BLaER1 treated with 17β-estradiol and CSF1 and Interleukin-3, amounts not matched to agents 10 nM and 100 nM (cell line): ENCODE data around the gene FADS3.

Experiments
- H3K27ac ChIP-seq, 11 experiments: shearing (Covaris generic); formaldehyde crosslinking; 2 replicates each; pipeline ENCODE4 v1.8.1; 2022
- H3K27me3 ChIP-seq, 11 experiments: shearing (Covaris generic); formaldehyde crosslinking; 2 replicates each; pipeline ENCODE4 v1.8.1; 2022
- H3K36me3 ChIP-seq, 11 experiments: shearing (Covaris generic); formaldehyde crosslinking; 2 replicates each; pipeline ENCODE4 v1.8.1; 2022
- H3K4me1 ChIP-seq, 10 experiments: shearing (Covaris generic); formaldehyde crosslinking; 2 replicates each; pipeline ENCODE4 v1.8.1; 2022
- H3K4me2 ChIP-seq, 11 experiments: shearing (Covaris generic); formaldehyde crosslinking; 2 replicates each; pipeline ENCODE4 v1.8.1; 2022
- H3K4me3 ChIP-seq, 10 experiments: shearing (Covaris generic); formaldehyde crosslinking; 2 replicates each; pipeline ENCODE4 v1.8.1; 2022
- H3K9ac ChIP-seq, 11 experiments: shearing (Covaris generic); formaldehyde crosslinking; 2 replicates each; pipeline ENCODE4 v1.8.1; 2022
- H3K9me3 ChIP-seq, 11 experiments: shearing (Covaris generic); formaldehyde crosslinking; replicated peaks in 1 of 11; 2 replicates each; pipeline ENCODE4 v1.8.1; 2022
- H4K20me1 ChIP-seq, 11 experiments: shearing (Covaris generic); formaldehyde crosslinking; 2 replicates each; pipeline ENCODE4 v1.8.1; 2022
- Cebpa-rat ChIP-seq, 11 experiments: shearing (Covaris generic); IDR thresholded peaks; 2 replicates each; pipeline ENCODE4 v1.8.1; 2022

Gene FADS3

GRCh38 chr11:61880031-61880430, 11.3 kb downstream of the FADS3 start:
- peak overlapping the region; percentile 45 to 84 (median 79); a peak in 21 of 22 replicates for H3K27ac ChIP-seq
- peaks cover 37 to 72% (median 50%) of the 10 kb centered on the region in 10 experiments for H3K4me1 ChIP-seq
- peak overlapping the region; percentile 20 to 83 (median 72) for H3K9ac ChIP-seq
- no peaks in the 10 kb centered on the region for H3K9me3 ChIP-seq
- H4K20me1 ChIP-seq: peaks cover 0 to 24% (median 0%) of the 10 kb centered on the region in 11 experiments; a peak in 7 of 22 replicates
- TF ChIP-seq Cebpa-rat (IDR thresholded peaks at IDR 0.05): no peak
- peak overlapping the region in 9 of 10 experiments; percentile 10 to 67 (median 58); a peak in 17 of 20 replicates for H3K4me3 ChIP-seq
- peaks cover 0 to 52% (median 6%) of the 10 kb centered on the region in 11 experiments; a peak in 12 of 22 replicates for H3K36me3 ChIP-seq
- no peaks in the 10 kb centered on the region for H3K27me3 ChIP-seq
- H3K4me2 ChIP-seq: peak overlapping the region; percentile 76 to 100 (median 93)

DNA sequence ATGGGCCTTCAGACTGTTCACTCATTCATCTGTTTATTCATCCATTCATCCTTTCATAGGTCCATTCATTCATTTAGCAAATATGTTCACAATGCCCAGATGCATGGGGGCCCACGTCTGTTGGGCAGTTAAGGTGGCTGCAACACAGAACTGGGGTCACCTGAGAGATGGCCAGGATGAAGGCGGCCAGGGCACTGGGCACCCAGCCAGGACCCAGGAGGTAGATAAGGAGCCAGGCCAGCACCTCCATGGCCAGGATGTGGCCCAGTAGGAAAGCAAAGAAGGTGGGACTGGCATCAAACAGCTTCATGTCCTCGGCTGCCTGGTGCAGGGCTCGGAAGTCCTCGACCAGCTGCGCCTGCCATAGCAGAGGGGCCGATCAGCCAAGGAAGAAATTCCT, 12.2 kb downstream of the FADS3 start:
- peaks cover 0 to 50% (median 6%) of the 10 kb centered on the region in 11 experiments; a peak in 12 of 22 replicates for H3K36me3 ChIP-seq
- H3K4me1 ChIP-seq: peaks cover 37 to 67% (median 51%) of the 10 kb centered on the region in 10 experiments
- peak overlapping the region in 9 of 11 experiments; percentile 40 to 83 (median 73); a peak in 15 of 22 replicates for H3K9ac ChIP-seq
- H3K4me3 ChIP-seq: peak overlapping the region in 8 of 10 experiments; percentile 49 to 67 (median 58); a peak in 16 of 20 replicates
- H3K4me2 ChIP-seq: peak overlapping the region; percentile 76 to 100 (median 93); a peak in 20 of 22 replicates
- TF ChIP-seq Cebpa-rat (IDR thresholded peaks at IDR 0.05): no peak
- H3K27ac ChIP-seq: peak overlapping the region in 8 of 11 experiments; percentile 75 to 84 (median 80); a peak in 15 of 22 replicates
- no peaks in the 10 kb centered on the region for H3K9me3 ChIP-seq
- no peaks in the 10 kb centered on the region for H3K27me3 ChIP-seq
- peaks cover 0 to 17% (median 0%) of the 10 kb centered on the region in 11 experiments; a peak in 5 of 22 replicates for H4K20me1 ChIP-seq

- no peak for TF ChIP-seq Cebpa-rat (IDR thresholded peaks at IDR 0.05)
- H3K4me2 ChIP-seq: no peak overlapping the region
- no peak overlapping the region for H3K4me3 ChIP-seq
- no peaks in the 10 kb centered on the region for H3K9me3 ChIP-seq
- peaks cover 0 to 24% (median 9%) of the 10 kb centered on the region in 11 experiments; a peak in 12 of 22 replicates for H4K20me1 ChIP-seq
- peaks cover 40 to 69% (median 58%) of the 10 kb centered on the region in 10 experiments for H3K4me1 ChIP-seq
- H3K27ac ChIP-seq: no peak overlapping the region
- H3K36me3 ChIP-seq: peaks cover 0 to 58% (median 6%) of the 10 kb centered on the region in 11 experiments; a peak in 12 of 22 replicates
- no peak overlapping the region for H3K9ac ChIP-seq
- H3K27me3 ChIP-seq: no peaks in the 10 kb centered on the region
These were observed 15.6 kb downstream of the FADS3 start for GRCh38 chr11:61875698-61876097.

- H3K4me1 ChIP-seq: peaks cover 40 to 69% (median 58%) of the 10 kb centered on the region in 10 experiments
- no peak overlapping the region for H3K4me2 ChIP-seq
These were observed 16.5 kb downstream of the FADS3 start for GRCh38 chr11:61874853-61875252.

GRCh38 chr11:61874377-61874809, 17.0 kb downstream of the FADS3 start:
- no peaks in the 10 kb centered on the region for H3K9me3 ChIP-seq
- peak overlapping the region in 4 of 11 experiments; percentile 12 to 99 (median 30); a peak in 3 of 22 replicates for H3K4me2 ChIP-seq
- peaks cover 0 to 58% (median 6%) of the 10 kb centered on the region in 11 experiments; a peak in 12 of 22 replicates for H3K36me3 ChIP-seq
- peaks cover 0 to 37% (median 22%) of the 10 kb centered on the region in 11 experiments; a peak in 17 of 22 replicates for H4K20me1 ChIP-seq
- no peak overlapping the region for H3K4me3 ChIP-seq
- H3K27me3 ChIP-seq: no peaks in the 10 kb centered on the region
- no peak overlapping the region for H3K27ac ChIP-seq
- TF ChIP-seq Cebpa-rat (IDR thresholded peaks at IDR 0.05): no peak
- H3K4me1 ChIP-seq: peaks cover 40 to 69% (median 58%) of the 10 kb centered on the region in 10 experiments
- H3K9ac ChIP-seq: no peak overlapping the region

More at GRCh38 chr11:61874853-61875252, 16.5 kb downstream of the FADS3 start:
- H3K9ac ChIP-seq: no peak overlapping the region
- peaks cover 0 to 58% (median 6%) of the 10 kb centered on the region in 11 experiments; a peak in 12 of 22 replicates for H3K36me3 ChIP-seq
- no peaks in the 10 kb centered on the region for H3K9me3 ChIP-seq
- H3K4me3 ChIP-seq: no peak overlapping the region
- no peak overlapping the region for H3K27ac ChIP-seq
- no peak for TF ChIP-seq Cebpa-rat (IDR thresholded peaks at IDR 0.05)
- H3K27me3 ChIP-seq: no peaks in the 10 kb centered on the region
- H4K20me1 ChIP-seq: peaks cover 0 to 33% (median 18%) of the 10 kb centered on the region in 11 experiments; a peak in 16 of 22 replicates

GRCh38 chr11:61873588-61874376, 17.6 kb downstream of the FADS3 start:
- TF ChIP-seq Cebpa-rat (IDR thresholded peaks at IDR 0.05): no peak
- Histone ChIP-seq H3K27ac (no peak overlapping the region), H4K20me1 (peaks cover 0 to 44% (median 28%) of the 10 kb centered on the region in 11 experiments; a peak in 17 of 22 replicates), H3K9ac (no peak overlapping the region), H3K4me2 (peak overlapping the region in 9 of 11 experiments; percentile 84 to 99 (median 95); a peak in 12 of 22 replicates), H3K27me3 (no peaks in the 10 kb centered on the region), H3K9me3 (no peaks in the 10 kb centered on the region), H3K4me1 (peaks cover 43 to 69% (median 58%) of the 10 kb centered on the region in 10 experiments), H3K4me3 (no peak overlapping the region), H3K36me3 (peaks cover 0 to 52% (median 8%) of the 10 kb centered on the region in 11 experiments; a peak in 12 of 22 replicates)

DNA sequence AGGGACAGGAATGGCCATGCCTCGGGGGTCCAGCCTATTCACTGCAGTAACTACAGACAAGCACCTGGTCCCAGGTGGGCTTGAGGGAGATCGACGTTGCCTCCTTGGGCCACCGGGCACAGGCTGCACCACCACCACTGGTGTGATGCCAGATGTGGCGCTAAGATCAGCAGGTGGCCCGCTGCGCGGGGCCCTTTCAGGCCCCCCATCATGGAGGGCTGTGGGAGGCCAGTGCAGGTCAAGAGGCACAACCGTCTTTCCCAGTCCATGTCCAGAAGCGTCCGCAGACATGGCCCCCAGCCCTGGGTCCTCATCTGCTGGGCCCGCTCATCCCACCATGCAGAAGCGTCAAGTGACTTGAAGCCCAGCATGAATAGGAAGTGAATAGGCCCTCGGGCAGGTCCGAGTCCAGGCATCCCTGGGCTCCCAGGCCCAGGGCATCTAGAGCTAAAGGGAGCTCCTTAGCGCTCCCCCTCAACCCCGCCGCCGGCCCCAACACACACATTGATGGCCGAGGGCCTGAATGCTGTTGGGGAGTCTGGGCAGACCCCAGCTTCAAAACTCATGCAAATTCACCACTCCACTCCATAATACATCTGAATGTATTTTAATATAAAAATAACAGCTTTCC, 18.3 kb downstream of the FADS3 start:
- Histone ChIP-seq H4K20me1 (peaks cover 0 to 47% (median 27%) of the 10 kb centered on the region in 11 experiments; a peak in 17 of 22 replicates), H3K9me3 (no peaks in the 10 kb centered on the region), H3K36me3 (peaks cover 0 to 44% (median 4%) of the 10 kb centered on the region in 11 experiments; a peak in 9 of 22 replicates), H3K27me3 (no peaks in the 10 kb centered on the region), H3K9ac (peak overlapping the region in 2 of 11 experiments; percentile 64 to 70; a peak in 2 of 22 replicates), H3K4me3 (no peak overlapping the region), H3K4me2 (peak overlapping the region in 10 of 11 experiments; percentile 77 to 99 (median 95); a peak in 20 of 22 replicates), H3K27ac (no peak overlapping the region), H3K4me1 (peaks cover 45 to 65% (median 56%) of the 10 kb centered on the region in 10 experiments)
- no peak for TF ChIP-seq Cebpa-rat (IDR thresholded peaks at IDR 0.05)

GRCh38 chr11:61871158-61871597, 20.2 kb downstream of the FADS3 start:
- Histone ChIP-seq H3K27me3 (no peaks in the 10 kb centered on the region), H3K4me2 (peak overlapping the region; percentile 77 to 99 (median 95)), H3K27ac (peak overlapping the region in 10 of 11 experiments; percentile 19 to 74 (median 61); a peak in 18 of 22 replicates), H3K36me3 (peaks cover 5 to 40% (median 14%) of the 10 kb centered on the region in 11 experiments), H4K20me1 (peaks cover 0 to 55% (median 39%) of the 10 kb centered on the region in 11 experiments; a peak in 17 of 22 replicates), H3K4me1 (peaks cover 45 to 58% (median 54%) of the 10 kb centered on the region in 10 experiments), H3K9me3 (no peaks in the 10 kb centered on the region), H3K4me3 (peak overlapping the region in 9 of 10 experiments; percentile 15 to 54 (median 43); a peak in 14 of 20 replicates), H3K9ac (peak overlapping the region; percentile 29 to 73 (median 64); a peak in 19 of 22 replicates)
- TF ChIP-seq Cebpa-rat (IDR thresholded peaks at IDR 0.05): no peak
